NCI-H446 (cell line): ENCODE measurements around the gene PEX13.

ENCODE experiments used
- DNase-seq, 2 experiments: peaks; one replicate each; lab custom pipeline; 2025; lab: John Stamatoyannopoulos, UW

The PEX13 gene

GRCh38 chr2:61074100-61074499, 56.6 kb downstream of the PEX13 start:
- DNase-seq = no peak

DNA sequence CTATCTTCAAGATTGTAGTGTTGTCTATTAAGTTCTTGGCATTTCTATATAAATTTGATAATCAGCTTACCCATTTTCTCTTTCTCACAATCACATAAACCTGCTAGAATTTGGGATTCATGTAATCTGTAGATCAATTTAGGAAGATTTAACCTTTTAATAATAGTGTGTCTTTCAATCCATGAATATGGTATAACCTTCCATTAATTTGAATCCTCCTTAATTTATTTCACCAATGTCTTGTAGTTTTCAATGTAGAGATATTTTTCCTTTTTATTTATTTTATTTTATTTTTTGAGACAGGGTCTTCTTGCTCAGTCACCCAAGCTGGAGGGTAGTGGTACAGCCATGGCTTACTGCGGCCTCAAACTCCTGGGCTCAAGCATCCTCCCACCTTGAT, 68.4 kb downstream of the PEX13 start:
- no peak for DNase-seq

DNA sequence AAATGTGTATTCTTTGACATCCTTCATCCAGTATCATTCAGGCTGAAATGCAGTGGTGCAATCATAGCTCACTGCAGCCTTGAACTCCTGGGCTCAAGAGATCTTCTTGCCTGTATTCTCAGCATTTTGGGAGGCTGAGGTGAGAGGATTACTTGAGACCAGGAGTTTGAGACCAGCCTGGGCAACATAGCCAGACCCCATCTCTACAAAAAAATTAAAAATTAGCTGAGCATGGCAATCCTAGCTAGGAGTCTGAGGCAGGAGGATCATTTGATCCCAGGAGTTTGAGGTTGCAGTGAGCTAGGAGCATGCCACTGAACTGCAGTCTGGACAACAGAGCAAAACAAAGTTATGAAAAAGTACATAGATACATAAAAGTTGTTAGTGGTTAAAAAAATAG, 72.3 kb downstream of the PEX13 start:
- no peak for DNase-seq

- DNase-seq = no peak
These were observed 72.9 kb downstream of the PEX13 start for GRCh38 chr2:61090386-61090921.

DNA sequence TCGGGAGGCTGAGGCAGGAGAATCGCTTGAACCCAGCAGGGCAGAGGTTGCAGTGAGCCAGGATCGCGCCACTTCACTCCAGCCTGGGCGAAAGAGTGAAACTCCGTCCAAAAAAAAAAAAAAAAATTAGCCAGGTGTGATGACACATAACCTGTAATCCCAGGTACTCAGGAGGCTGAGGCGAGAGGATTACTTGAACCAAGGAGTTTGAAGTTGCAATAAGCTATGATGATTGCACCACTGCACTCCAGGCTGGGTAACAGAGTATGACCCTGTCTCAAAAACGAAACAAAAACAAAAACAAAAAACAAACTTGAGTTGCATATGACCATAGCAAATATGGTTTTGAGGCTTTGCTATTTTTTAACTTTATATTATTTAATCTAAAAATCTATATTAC, 74.0 kb downstream of the PEX13 start:
- DNase-seq = no peak

DNA sequence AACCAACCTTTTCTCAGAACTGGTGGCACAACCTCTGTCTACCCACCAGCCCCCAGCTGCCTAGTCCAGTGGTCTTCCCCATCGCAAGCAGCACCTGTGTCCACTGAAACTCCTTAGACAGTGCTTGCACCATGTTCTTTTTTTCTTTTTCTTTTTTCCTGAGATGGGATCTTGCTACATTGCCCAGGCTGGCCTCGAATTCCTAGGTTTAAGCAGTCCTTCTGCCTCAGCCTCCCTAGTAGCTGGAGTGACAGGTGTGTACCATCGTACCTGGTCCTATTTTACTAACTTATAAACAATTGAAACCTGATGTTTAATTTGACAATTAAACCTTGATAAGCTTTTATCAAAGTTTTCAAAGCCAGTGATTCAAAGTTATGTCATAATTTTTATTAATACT, 78.9 kb downstream of the PEX13 start:
- DNase-seq = no peak

DNA sequence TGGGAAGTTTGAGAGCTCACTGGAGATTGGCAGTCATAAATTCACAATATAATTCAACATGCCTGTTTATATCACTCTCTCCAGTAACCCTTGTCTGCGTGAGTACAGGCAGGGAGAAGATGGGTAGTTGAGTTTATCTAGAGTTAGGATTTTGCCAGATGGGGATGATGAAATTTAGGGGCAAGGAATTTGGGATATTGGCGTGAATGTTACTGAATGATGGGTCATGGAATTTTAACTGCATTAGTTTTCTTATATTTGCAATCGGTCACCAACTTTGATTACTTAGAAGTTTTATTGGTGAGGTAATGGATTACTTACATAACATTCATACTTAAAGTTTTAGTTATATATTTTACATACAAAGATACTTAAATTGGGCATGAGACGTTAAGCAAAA, 83.3 kb downstream of the PEX13 start:
- no peak for DNase-seq
